Activated CD8-positive, alpha-beta memory T cell treated with anti-CD3 and anti-CD28 coated beads, Interleukin-2, amount 50 U/mL, for 24 hours (primary cell): ENCODE data around the gene ARSB.

ENCODE experiments used
- DNase-seq: peaks from one replicate; pipeline ENCODE4 v3.0.0-alpha.2; 2020; ENCODE audit errors: extremely low read depth

ARSB gene

GRCh38 chr5:78838753-78839152, 146.4 kb downstream of the ARSB start:
- no peak for DNase-seq

GRCh38 chr5:78837836-78838235, 147.3 kb downstream of the ARSB start:
- no peak for DNase-seq

DNA sequence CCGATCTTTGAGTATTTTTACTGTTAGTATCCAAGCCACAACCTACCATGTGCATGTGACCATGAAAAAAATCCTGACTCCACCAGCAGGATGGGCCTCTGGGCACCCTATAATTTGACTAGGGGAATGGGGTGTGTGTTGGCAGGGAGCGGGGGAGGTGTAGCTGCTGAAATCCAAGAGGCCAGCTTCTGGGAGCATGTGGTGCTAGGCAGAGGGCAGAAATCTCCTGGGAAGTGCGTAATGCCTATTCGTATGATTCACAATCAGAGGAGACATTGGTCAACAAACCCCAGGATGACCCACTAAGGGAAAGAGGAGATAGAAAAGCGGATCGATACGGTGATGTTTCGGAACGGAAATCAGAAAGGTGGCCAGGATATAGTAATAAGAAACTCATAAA, 149.9 kb downstream of the ARSB start:
- DNase-seq, result no peak

- DNase-seq, result no peak
These were observed 151.8 kb downstream of the ARSB start for GRCh38 chr5:78833284-78833683.

DNA sequence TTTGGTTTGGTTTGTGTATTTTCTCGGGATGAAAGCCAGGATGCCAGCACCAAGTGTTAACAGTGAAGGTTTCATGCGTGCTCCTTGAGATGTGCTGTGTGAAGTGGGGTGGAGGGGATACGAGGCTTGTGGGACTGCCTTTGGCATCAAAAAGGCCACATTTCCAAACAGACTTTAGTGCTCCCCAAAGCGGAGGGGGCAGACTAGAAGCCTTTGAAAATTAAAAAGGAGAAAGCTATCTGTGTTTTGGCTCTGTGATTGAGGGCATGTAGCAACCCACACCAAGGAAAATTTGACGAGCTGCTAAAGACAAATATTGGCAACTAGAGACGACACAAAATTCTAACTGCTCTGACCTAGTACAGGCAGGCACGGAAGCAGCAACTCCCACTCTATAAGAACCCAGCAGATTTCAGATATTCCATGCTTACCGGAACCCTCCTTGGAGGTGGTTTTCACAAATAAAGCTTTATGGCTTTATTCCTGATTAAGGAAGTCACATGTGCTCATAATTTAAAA, 154.5 kb downstream of the ARSB start:
- no peak for DNase-seq

DNA sequence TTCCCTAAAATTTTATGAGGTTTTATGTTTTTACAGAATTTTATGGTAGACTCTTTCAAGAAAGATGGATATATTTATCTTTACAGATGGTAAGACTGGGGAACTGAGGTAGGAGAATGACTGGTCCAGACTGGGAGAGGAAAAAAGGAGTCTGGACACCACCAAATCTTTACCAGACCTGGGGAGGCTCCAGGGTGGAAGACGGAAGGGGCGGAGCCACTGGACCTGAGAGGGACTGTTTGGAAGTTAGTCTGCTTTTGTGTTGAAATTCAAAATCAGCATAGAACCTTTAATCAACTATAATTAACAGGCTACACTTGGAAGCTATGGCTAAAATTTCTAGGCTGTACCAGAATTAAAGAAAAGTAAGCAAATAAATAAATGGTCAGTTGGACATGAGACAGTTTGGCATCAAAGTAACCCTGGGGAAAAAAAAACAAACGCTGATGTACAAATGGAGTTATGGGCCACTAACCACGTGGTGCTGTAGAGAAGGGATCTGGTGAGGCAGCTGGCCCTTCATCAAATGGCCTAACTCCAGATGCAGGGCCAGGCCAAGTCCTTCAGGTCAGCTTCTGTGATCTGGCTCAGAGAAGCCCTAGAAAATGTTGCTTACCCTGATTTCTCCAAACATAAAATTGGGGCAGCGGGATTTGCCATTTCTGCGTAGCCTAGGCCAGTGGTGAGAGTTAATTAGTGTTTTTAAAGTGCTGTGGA, 155.1 kb downstream of the ARSB start:
- no peak for DNase-seq

GRCh38 chr5:78827725-78828124, 157.4 kb downstream of the ARSB start:
- DNase-seq, result no peak

- DNase-seq, result no peak
These were observed 160.3 kb downstream of the ARSB start for GRCh38 chr5:78824831-78825281.

DNA sequence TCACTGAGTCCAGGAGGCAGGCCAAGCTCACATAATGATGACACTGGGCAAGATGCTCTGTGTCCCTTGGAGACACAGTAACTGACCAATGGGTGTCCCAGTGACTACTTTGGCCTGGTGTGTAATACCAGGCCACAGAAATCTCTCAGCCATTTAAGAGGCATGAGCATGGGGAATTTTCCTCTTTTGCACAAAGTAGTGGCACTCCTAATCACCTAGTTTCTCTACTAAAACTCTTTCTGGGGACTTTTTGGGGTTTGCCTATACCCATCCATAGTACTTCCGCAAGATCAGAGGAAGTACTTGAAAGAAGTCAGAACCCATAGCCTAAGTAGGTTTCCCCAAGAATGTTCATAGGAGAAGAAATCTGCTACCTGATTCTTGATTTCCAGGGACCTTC, 161.9 kb downstream of the ARSB start:
- DNase-seq, result no peak

DNA sequence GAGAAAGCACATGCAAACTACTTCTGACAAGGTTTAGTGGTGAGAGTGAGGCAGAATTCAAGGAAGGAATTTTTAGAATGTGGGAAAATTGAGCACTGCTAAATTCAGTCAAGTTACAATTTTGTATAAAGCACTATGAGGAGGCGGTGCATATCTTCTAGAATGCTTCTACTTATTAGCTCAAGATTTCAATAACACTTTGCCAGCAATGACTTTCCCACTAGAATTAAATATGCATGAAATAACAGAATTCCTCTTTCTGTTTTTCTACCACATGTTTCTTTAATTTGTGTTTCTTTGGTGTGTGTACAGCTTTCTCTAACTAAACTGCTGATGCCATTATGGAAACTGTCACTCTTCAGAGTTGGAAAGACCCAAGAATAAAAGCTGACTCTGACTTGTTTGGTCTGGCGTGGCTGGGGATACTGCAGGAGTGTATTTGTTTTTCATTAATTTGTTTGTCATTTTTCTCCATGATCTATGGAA, 163.5 kb downstream of the ARSB start:
- DNase-seq, result no peak

GRCh38 chr5:78819707-78820106, 165.4 kb downstream of the ARSB start:
- DNase-seq, result no peak

DNA sequence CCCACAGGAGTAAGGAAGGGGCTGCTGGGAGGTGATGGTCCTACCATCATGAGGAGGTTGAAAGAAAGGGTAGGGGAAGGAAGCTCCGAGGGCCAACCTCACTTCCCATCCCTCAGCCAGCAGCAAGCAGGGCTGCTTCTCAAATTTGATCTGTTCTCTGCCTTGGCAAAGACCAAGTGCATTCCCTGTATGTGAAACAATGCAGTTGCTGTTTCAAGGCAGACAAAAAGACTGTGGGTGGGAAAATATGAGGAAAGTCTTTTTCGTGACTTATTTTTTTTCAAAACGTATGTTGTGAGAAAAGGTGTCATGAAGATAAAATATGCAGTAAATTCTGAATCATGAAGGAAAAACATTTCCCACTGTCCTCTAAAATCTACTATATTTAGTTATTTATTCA, 165.9 kb downstream of the ARSB start:
- DNase-seq, result no peak

DNA sequence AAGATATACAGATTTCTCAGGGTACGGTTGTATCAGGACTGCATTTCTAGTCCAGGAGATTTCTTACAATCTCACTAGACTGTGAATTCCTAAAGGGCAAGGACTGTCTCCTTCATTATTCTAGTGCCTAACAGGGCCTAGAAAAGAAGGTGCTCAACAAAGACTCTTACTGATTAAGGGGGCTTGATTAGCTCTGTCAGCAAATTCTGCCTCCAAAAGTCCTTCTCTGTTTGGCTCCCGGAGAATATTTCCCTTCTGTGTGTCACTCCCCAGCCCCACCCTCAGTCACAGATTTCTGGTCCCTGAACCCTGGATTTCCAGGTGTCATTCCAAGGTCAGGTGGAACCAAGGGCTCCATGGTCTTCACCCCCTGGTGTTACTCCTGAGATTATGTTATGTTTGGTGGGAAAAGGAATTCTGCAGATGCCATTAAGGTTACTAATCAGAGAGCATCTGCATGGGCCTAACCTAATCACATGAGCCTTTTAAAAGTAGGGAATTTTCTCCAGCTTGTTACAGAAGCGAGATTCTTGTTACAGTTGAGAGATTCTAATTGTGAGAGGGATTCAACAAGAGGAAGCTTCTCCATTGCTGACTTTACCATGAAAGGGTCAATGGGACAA, 168.9 kb downstream of the ARSB start:
- no peak for DNase-seq

- DNase-seq, result no peak
These were observed 171.1 kb downstream of the ARSB start for GRCh38 chr5:78813906-78814530.

DNA sequence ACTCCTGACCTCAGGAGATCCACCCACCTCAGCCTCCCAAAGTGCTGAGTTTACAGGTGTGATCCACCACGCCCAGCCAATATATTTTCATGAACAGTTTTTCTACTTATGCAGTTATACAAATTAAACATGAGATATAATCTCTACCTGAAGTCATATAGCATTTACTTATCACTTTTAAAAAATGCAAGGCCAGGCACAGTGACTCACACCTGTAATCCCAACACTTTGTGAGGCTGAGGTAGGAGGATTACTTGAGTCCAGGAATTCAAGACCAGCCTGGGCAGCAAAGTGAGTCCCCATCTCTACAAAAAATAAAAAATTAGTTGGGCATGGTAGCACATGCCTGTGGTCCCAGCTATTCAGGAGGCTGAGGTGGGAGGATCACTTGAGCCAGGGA, 171.8 kb downstream of the ARSB start:
- DNase-seq, result no peak

DNA sequence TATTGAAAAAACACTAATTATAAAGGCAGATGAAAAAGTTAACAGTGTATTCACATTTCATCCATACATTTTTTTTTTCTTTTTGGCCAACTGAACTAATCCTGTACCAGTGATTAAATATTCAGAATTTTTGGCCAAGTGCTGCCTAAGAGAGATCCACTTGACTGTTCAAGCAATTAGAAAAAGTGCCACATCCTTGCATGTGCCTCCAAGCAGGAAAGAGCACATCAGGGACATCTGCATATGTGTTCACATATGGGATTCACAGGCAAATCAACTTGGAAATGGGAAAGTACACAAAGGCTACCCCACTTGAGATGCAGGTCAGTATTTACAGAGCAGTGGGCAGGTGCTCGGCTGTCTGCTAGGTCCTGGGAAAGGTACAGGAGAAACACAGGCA, 173.2 kb downstream of the ARSB start:
- no peak for DNase-seq

DNA sequence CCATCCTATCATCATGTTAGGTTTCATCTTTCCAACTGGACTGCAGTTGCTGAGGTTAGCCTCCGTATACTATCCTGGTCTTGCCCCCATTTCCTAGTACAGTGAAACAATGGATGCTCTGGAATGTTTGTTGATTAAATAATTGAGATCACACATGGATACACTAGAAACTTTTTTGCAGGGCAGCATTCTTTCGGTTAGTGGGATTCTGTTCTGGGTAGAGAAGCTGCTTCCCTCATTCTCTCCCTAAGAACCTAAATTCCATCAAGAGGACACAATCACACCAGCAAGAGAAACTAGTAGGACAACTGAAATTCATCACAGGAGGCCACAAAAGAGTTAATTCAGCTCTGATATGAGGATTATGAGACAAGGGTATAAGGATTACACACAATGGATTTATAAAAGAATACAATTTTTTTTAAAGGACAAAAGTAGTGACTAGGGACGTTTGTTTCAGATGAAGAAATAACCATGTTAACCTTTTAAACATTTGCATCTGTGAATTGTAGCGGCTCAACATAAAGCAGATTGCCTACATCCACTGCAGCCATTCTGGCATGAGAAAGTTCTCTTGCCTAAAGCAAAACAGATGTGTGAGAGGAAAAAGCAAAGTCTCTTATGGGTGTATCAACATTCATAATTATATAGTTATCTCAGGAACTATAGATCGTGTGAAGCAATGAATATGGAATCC, 173.8 kb downstream of the ARSB start:
- no peak for DNase-seq

DNA sequence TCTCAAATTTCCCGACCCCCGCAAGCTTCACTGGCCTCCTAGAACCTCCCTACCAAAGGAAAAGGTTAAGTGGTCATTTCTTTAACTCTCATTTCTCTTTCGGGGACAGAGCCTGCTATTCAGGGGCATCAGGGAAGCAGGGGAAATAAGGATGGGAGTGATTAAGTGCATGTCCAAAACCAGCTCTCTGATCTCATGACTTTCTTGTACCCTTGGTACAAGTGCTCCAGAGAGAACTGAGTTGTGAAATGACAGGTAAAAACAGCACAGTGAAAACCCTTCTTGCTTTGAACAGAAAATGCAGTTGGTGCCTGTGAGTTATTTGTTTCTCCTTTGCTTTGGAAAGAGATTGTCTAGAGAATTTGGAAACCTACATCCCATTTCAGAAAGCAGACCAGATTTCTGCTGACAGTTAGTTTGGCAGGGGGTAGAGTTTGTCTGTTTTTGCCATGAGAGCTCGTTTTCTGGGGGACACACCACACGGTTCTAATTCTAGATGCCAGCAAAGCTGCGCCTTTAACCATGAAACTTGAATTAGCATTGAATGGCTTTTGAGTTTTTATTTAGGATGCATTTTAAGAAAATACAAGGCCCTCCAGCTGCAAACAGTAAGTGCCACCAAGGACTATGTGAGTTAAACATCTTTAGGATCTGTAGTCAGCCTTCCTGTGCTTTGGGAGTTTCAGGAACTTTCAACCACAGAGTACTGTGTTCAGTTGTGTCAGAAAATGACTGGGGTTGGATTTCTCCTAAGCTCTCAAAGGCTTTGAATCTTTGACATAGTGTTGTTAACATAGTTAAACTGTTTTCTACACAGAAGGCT, 174.8 kb downstream of the ARSB start:
- no peak for DNase-seq

DNA sequence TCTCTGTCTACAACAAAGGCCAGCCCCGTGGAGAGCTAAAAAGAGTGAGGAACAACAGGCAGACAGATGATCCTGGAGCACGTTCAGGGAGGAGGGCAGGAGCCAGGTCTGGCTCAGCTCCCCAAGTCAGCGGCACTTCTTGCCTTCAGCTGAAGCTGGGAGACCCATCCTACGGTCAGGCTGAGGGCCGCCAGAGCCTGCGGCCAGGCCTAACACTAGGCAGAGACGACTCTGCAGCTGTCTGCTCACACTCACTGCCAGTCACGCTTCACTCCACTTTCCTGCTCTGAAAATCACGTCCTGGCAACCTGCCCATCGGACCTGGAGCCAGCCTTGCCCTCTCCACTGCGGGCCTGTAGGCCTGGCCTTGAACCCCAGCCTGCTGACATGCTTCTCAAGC, 175.7 kb downstream of the ARSB start:
- DNase-seq, result no peak

DNA sequence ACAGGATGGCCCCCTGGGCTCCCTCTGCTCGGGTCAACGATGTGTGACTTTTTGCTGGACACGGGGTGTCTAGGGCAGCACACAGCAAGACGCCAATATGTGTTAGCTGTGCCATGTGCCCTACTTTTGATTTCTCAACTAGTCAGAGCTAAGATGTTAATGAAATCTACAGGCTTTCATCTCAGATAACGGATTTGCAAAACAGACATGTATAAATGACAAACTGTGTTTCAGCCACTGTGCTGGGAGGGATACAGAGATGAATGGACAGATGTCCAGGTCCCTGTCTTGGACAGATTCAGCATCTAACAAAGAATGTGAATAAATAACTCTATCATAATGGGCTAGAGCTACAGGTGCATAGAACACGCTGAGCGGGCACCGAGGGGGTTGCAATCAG, 176.3 kb downstream of the ARSB start:
- no peak for DNase-seq

DNA sequence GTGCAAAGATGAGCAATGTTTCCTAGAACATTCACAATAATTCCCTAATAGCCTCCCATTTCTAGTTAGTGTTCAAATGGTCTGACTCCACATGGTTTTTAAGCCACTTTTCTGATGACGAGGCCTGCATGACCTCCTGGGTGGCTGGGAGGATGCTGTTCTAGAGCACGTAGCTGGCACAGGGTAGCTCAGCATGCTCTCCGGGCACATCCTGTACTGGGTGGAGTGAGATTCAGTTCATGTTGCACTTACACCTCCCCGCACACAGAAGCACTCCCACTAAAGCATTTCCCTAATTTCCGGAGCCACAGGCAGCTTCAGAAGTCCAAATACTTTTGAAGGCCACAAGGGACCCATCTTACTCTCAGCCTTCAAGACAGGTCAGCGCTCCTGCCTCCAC, 176.7 kb downstream of the ARSB start:
- no peak for DNase-seq
